ENCODE results near the gene CTSO.

The CTSO gene

GRCh38 chr4:155877971-155878370 lies 75.7 kb downstream of the CTSO start:
- no peak for DNase-seq (ENCODE audit: low read depth in 2 of 2)
- no peak overlapping the region for H3K4me3 ChIP-seq (replicated peaks in 1 of 2; ENCODE audit: low read depth in 2 of 2, low read length in 2 of 2)
- no peak for TF ChIP-seq CTCF (IDR thresholded peaks at IDR 0.05; ENCODE audit: low read depth, low read length)

- no peak for TF ChIP-seq CTCF (IDR thresholded peaks at IDR 0.05; ENCODE audit: low read depth, low read length)
- no peak for DNase-seq (ENCODE audit: low read depth in 2 of 2)
- H3K4me3 ChIP-seq (replicated peaks in 1 of 2; ENCODE audit: low read depth in 2 of 2, low read length in 2 of 2): no peak overlapping the region
Measured at GRCh38 chr4:155875878-155876277, 77.8 kb downstream of the CTSO start.

Measured in cardiac fibroblast (primary cell).